IMR-90 (cell line): ENCODE measurements around the gene IGFBP7. TPM values are rescaled to one million over a fixed set of nuclear protein-coding genes. Genes with fewer than 3 reads are reported as not detected.
A peak's percentile ranks its signal among the peaks of the same experiment; 100 is the strongest.

Source experiments
- ATAC-seq: fragments of 200-7000 bp; cut with Tn5 transposase; 2 replicates; pipeline ENCODE4 v1.9.1; 2020; ENCODE audit warnings: low read depth, mild to moderate bottlenecking, moderate library complexity
- BruUV-seq: library from RNA; stranded (reverse); fragments of 400-500 nt; replicated peaks from 2 replicates; lab custom pipeline; 2021; lab: Mats Ljungman, UMichigan
- CTCF ChIA-PET: fragments of 300-600 bp; formaldehyde crosslinking; extraction: SDS; loops from one replicate; lab custom pipeline; 2021; ENCODE audit warnings: antibody characterized with exemption; lab: Yijun Ruan, JAX
- POLR2A ChIA-PET: fragments of 300-600 bp; sonication (Branson Sonifier 250); formaldehyde crosslinking; loops from one replicate; lab custom pipeline; 2022; ENCODE audit warnings: antibody characterized with exemption; ENCODE audit not compliant: unreplicated experiment; lab: Charles Lee
- DNase-seq: peaks from one replicate; pipeline ENCODE4 v3.0.0; 2013
- H2AFZ ChIP-seq: replicated peaks from 2 replicates; pipeline ENCODE3; 2013; ENCODE audit warnings: low read length, mild to moderate bottlenecking; ENCODE audit not compliant: poor library complexity
- H2AK5ac ChIP-seq: 2 replicates; pipeline ENCODE4 v1.6.1; 2013; ENCODE audit warnings: low read depth, low read length, inconsistent platforms
- H2AK9ac ChIP-seq: replicated peaks from 2 replicates; pipeline ENCODE3; 2013; ENCODE audit warnings: mild to moderate bottlenecking, low read depth, low read length, moderate library complexity; ENCODE audit not compliant: poor library complexity
- H2BK120ac ChIP-seq: 2 replicates; pipeline ENCODE4 v1.6.1; 2013; ENCODE audit warnings: low read depth, low read length, inconsistent platforms
- H2BK15ac ChIP-seq: 3 replicates; pipeline ENCODE4 v1.6.1; 2013; ENCODE audit warnings: low read depth, low read length, inconsistent platforms
- H2BK20ac ChIP-seq: 2 replicates; pipeline ENCODE4 v1.6.1; 2013; ENCODE audit warnings: low read depth, mild to moderate bottlenecking, inconsistent platforms, low read length, moderate library complexity
- H2BK5ac ChIP-seq: 2 replicates; pipeline ENCODE4 v1.6.1; 2013; ENCODE audit warnings: mild to moderate bottlenecking, low read depth, low read length, inconsistent platforms; ENCODE audit not compliant: poor library complexity, severe bottlenecking
- H3K14ac ChIP-seq: replicated peaks from 2 replicates; pipeline ENCODE4 v1.6.1; 2013; ENCODE audit warnings: low read depth, low read length, inconsistent platforms
- H3K18ac ChIP-seq: 2 replicates; pipeline ENCODE4 v1.6.1; 2013; ENCODE audit warnings: low read depth, low read length, control low read depth
- H3K23ac ChIP-seq: 2 replicates; pipeline ENCODE4 v1.6.1; 2013; ENCODE audit warnings: low read depth, low read length, inconsistent platforms
- H3K27ac ChIP-seq: 2 replicates; pipeline ENCODE4 v1.5.1; 2013; ENCODE audit warnings: mild to moderate bottlenecking, control low read depth, low read length; ENCODE audit not compliant: insufficient read depth
- H3K27me3 ChIP-seq: 2 replicates; pipeline ENCODE4 v1.6.1; 2013; ENCODE audit warnings: low read length; ENCODE audit not compliant: control insufficient read depth, insufficient read depth
- H3K36me3 ChIP-seq: 2 replicates; pipeline ENCODE4 v1.6.1; 2013; ENCODE audit warnings: low read length, mixed read lengths; ENCODE audit not compliant: control insufficient read depth, insufficient read depth
- H3K4ac ChIP-seq: 2 replicates; pipeline ENCODE4 v1.6.1; 2013; ENCODE audit warnings: low read depth, low read length, inconsistent platforms
- H3K4me1 ChIP-seq: 2 replicates; pipeline ENCODE4 v1.6.1; 2013; ENCODE audit warnings: low read length, mixed read lengths; ENCODE audit not compliant: control insufficient read depth, insufficient read depth
- H3K4me2 ChIP-seq: 2 replicates; pipeline ENCODE4 v1.6.1; 2013; ENCODE audit warnings: low read depth, mild to moderate bottlenecking, control low read depth, low read length, moderate library complexity
- H3K4me3 ChIP-seq: 2 replicates; pipeline ENCODE4 v1.5.1; 2013; ENCODE audit warnings: low read depth, mild to moderate bottlenecking, control low read depth, low read length, moderate library complexity; ENCODE audit not compliant: insufficient read depth
- H3K56ac ChIP-seq: 2 replicates; pipeline ENCODE4 v1.6.1; 2013; ENCODE audit warnings: low read length, inconsistent platforms; ENCODE audit not compliant: insufficient read depth; ENCODE audit errors: extremely low read depth
- H3K79me1 ChIP-seq, 2 experiments: 2 replicates each; pipeline ENCODE4 v1.6.1; 2013; ENCODE audit warnings: low read length in 2 of 2, inconsistent platforms in 1 of 2, low read depth in 1 of 2
- H3K9ac ChIP-seq: 2 replicates; pipeline ENCODE4 v1.6.1; 2013; ENCODE audit warnings: low read depth, low read length, control low read depth
- H3K9me1 ChIP-seq: 2 replicates; pipeline ENCODE4 v1.6.1; 2013; ENCODE audit warnings: low read length, inconsistent platforms; ENCODE audit not compliant: insufficient read depth
- H3K9me3 ChIP-seq: 2 replicates; pipeline ENCODE4 v1.6.1; 2013; ENCODE audit warnings: low read length; ENCODE audit not compliant: control insufficient read depth, insufficient read depth
- H4K20me1 ChIP-seq: 2 replicates; pipeline ENCODE4 v1.6.1; 2013; ENCODE audit warnings: low read length, inconsistent platforms; ENCODE audit not compliant: insufficient read depth
- H4K5ac ChIP-seq: 2 replicates; pipeline ENCODE4 v1.6.1; 2013; ENCODE audit warnings: mild to moderate bottlenecking, low read depth, low read length, control low read depth
- H4K8ac ChIP-seq, 2 experiments: 2 replicates each; pipeline ENCODE4 v1.6.1; 2013; ENCODE audit warnings: low read depth in 2 of 2, low read length in 2 of 2, control low read depth in 1 of 2, inconsistent platforms in 1 of 2
- H4K91ac ChIP-seq: 2 replicates; pipeline ENCODE4 v1.6.1; 2013; ENCODE audit warnings: low read depth, low read length, inconsistent platforms; ENCODE audit not compliant: insufficient read depth
- BHLHE40 ChIP-seq: fragments of 150-350 bp; IDR thresholded peaks from 2 replicates; pipeline ENCODE4 v1.6.1; 2016; ENCODE audit warnings: mild to moderate bottlenecking, low read depth, low read length
- CEBPB ChIP-seq: IDR thresholded peaks from 2 replicates; pipeline ENCODE4 v1.6.1; 2012; ENCODE audit warnings: low read depth, low read length, improper control_type of control experiment
- FOS ChIP-seq: fragments of 150-350 bp; IDR thresholded peaks from 2 replicates; pipeline ENCODE4 v1.6.1; 2016; ENCODE audit warnings: low read depth, low read length
- MAFK ChIP-seq: IDR thresholded peaks from 2 replicates; pipeline ENCODE4 v1.6.1; 2012; ENCODE audit warnings: low read depth, low read length, improper control_type of control experiment
- MAZ ChIP-seq: IDR thresholded peaks from 2 replicates; pipeline ENCODE4 v1.6.1; 2012; ENCODE audit warnings: low read depth, mild to moderate bottlenecking, low read length, improper control_type of control experiment, moderate library complexity, borderline replicate concordance
- MXI1 ChIP-seq: IDR thresholded peaks from 2 replicates; pipeline ENCODE4 v1.6.1; 2012; ENCODE audit warnings: low read depth, mild to moderate bottlenecking, low read length, moderate library complexity, borderline replicate concordance
- NFE2L2 ChIP-seq: fragments of 150-350 bp; IDR thresholded peaks from 2 replicates; pipeline ENCODE4 v1.6.1; 2016; ENCODE audit warnings: low read depth, mild to moderate bottlenecking, low read length
- RAD21 ChIP-seq: IDR thresholded peaks from 2 replicates; pipeline ENCODE4 v1.6.1; 2012; ENCODE audit warnings: low read length, improper control_type of control experiment
- RCOR1 ChIP-seq: IDR thresholded peaks from 2 replicates; pipeline ENCODE4 v1.6.1; 2012; ENCODE audit warnings: mild to moderate bottlenecking, low read length, improper control_type of control experiment; ENCODE audit not compliant: insufficient replicate concordance
- SMC3 ChIP-seq: fragments of 150-350 bp; IDR thresholded peaks from 2 replicates; pipeline ENCODE4 v1.6.1; 2016; ENCODE audit warnings: low read depth, mild to moderate bottlenecking, antibody characterized with exemption, low read length, moderate library complexity
- WGBS, 2 experiments: methylation state at CpG; one replicate each; pipeline versions ENCODE4 v1.1.5 to v1.1.7; 2013; ENCODE audit warnings: missing lambda C conversion rate in 2 of 2; ENCODE audit not compliant: insufficient read length in 1 of 2; ENCODE audit errors: extremely low coverage in 2 of 2; 5-methylcytosine and 5-hydroxymethylcytosine counted together
- dilution Hi-C: fragments of 300-500 bp; cut with HindIII; formaldehyde crosslinking; loops from one replicate; pipeline ENCODE4 v1.14.3; 2018; ENCODE audit warnings: low sequenced_read_pairs; ENCODE audit not compliant: unreplicated experiment
- in situ Hi-C: fragments of 300-500 bp; cut with MboI; formaldehyde crosslinking; loops from 3 replicates; pipeline ENCODE4 v1.14.3; 2019; ENCODE audit warnings: low sequenced_read_pairs, inconsistent platforms, mixed read lengths
- intact Hi-C: fragments of 100-400 bp; cut with micrococcal nuclease; formaldehyde crosslinking; loops from 2 replicates; pipeline ENCODE4 v1.10.0; 2022
- polyA plus RNA-seq, 3 experiments: library from polyadenylated mRNA; depleted of rRNA; stranded (reverse); fragments of >200 nt; gene quantifications; 2 replicates each; pipeline ENCODE4 v1.2.3, GENCODE V29; 2012; ENCODE audit warnings: low replicate concordance in 1 of 3
- total RNA-seq: library from RNA; depleted of rRNA; stranded (reverse); fragments of >200 nt; gene quantifications from 2 replicates; pipeline ENCODE4 v1.2.3, GENCODE V29; 2012
- TF ChIP-seq, protein P1 (sequence below): fragments of 150-350 bp; IDR thresholded peaks from 2 replicates; pipeline ENCODE4 v1.6.1; 2017; ENCODE audit warnings: mild to moderate bottlenecking, antibody characterized with exemption, low read length, low read depth
- TF ChIP-seq, protein P2 (sequence below): conservative IDR thresholded peaks from 2 replicates; pipeline ENCODE4 v1.5.1; 2012; ENCODE audit warnings: mild to moderate bottlenecking, low read depth, low read length, improper control_type of control experiment

IGFBP7 gene
- total and polyA plus RNA-seq, 2 of the 4 experiments (the other 2 are of a cell fraction), result 33.2 to 267 TPM

GRCh38 chr4:57097711-57098110 is 12.5 kb downstream of the IGFBP7 start:
- peak overlapping the region; percentile 9; the same call in 1 of the 2 replicates for H4K5ac ChIP-seq
- no peak overlapping the region for H3K56ac ChIP-seq
- TF ChIP-seq, protein P1, sequence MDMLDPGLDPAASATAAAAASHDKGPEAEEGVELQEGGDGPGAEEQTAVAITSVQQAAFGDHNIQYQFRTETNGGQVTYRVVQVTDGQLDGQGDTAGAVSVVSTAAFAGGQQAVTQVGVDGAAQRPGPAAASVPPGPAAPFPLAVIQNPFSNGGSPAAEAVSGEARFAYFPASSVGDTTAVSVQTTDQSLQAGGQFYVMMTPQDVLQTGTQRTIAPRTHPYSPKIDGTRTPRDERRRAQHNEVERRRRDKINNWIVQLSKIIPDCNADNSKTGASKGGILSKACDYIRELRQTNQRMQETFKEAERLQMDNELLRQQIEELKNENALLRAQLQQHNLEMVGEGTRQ, result no peak
- no peak for TF ChIP-seq MAZ
- TF ChIP-seq FOS, result no peak
- TF ChIP-seq, protein P2, sequence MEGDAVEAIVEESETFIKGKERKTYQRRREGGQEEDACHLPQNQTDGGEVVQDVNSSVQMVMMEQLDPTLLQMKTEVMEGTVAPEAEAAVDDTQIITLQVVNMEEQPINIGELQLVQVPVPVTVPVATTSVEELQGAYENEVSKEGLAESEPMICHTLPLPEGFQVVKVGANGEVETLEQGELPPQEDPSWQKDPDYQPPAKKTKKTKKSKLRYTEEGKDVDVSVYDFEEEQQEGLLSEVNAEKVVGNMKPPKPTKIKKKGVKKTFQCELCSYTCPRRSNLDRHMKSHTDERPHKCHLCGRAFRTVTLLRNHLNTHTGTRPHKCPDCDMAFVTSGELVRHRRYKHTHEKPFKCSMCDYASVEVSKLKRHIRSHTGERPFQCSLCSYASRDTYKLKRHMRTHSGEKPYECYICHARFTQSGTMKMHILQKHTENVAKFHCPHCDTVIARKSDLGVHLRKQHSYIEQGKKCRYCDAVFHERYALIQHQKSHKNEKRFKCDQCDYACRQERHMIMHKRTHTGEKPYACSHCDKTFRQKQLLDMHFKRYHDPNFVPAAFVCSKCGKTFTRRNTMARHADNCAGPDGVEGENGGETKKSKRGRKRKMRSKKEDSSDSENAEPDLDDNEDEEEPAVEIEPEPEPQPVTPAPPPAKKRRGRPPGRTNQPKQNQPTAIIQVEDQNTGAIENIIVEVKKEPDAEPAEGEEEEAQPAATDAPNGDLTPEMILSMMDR, result no peak
- TF ChIP-seq RAD21, result no peak
- TF ChIP-seq BHLHE40, result no peak
- no peak for TF ChIP-seq MAFK
- no peak for TF ChIP-seq SMC3
- TF ChIP-seq RCOR1, result no peak
- TF ChIP-seq NFE2L2, result no peak
- TF ChIP-seq MXI1, result no peak
- TF ChIP-seq CEBPB, result no peak
- peaks cover 33% of the 10 kb centered on the region for H3K4me1 ChIP-seq
- dilution Hi-C loops (no loop called here), in situ Hi-C loops (no loop called here), intact Hi-C loops (no loop called here)
- DNase-seq (no peak), ATAC-seq (no peak)
- 0 out of 3 replicates have a peak overlapping the region, but pooled peaks have one; percentile 34 for H2BK15ac ChIP-seq
- peak overlapping the region; percentile 9 for H2BK5ac ChIP-seq
- POLR2A ChIA-PET, result no interaction called here
- peak overlapping the region; percentile 61; the same call in 1 of the 2 replicates for H2BK20ac ChIP-seq
- peak overlapping the region; percentile 69 for H2BK120ac ChIP-seq
- H3K4ac ChIP-seq, result peak overlapping the region; percentile 68
- CTCF ChIA-PET, result no interaction called here
- H2AK5ac ChIP-seq, result peak overlapping the region; percentile 64
- no peaks in the 10 kb centered on the region for H3K27me3 ChIP-seq
- H3K79me1 ChIP-seq, result peaks cover 23 to 74% of the 10 kb centered on the region in 2 experiments
- H4K8ac ChIP-seq, result peak overlapping the region in 1 of 2 experiments; percentile 47; a peak in 1 of 4 replicates
- peak overlapping the region; percentile 74 for H3K18ac ChIP-seq
- peak overlapping the region; percentile 45; the same call in 1 of the 2 replicates for H4K91ac ChIP-seq
- no peak overlapping the region for H3K4me2 ChIP-seq
- H3K9me3 ChIP-seq, result no peaks in the 10 kb centered on the region
- WGBS, 2 experiments, result no CpG with 5 or more reads among the region's 2 CpGs
- peak overlapping the region; percentile 71; the same call in 1 of the 2 replicates for H3K14ac ChIP-seq
- no TSS peak for BruUV-seq
- H3K9ac ChIP-seq, result no peak overlapping the region
- H3K9me1 ChIP-seq, result peaks cover 27% of the 10 kb centered on the region
- H2AFZ ChIP-seq, result no peak overlapping the region
- H3K4me3 ChIP-seq, result no peak overlapping the region
- no peak overlapping the region for H2AK9ac ChIP-seq
- H3K27ac ChIP-seq, result no peak overlapping the region
- no peaks in the 10 kb centered on the region; the same call in 1 of the 2 replicates for H3K36me3 ChIP-seq
- peaks cover 21% of the 10 kb centered on the region; the same call in 1 of the 2 replicates for H4K20me1 ChIP-seq
- H3K23ac ChIP-seq, result peak overlapping the region; percentile 37; the same call in 1 of the 2 replicates
